ENCODE results near the gene SBF2. TPM values are rescaled to one million over a fixed set of nuclear protein-coding genes. Genes with fewer than 3 reads are reported as not detected.

The SBF2 gene
- total RNA-seq, 4 donors from 2014 or later: 19.3 to 28.1 (median 25.8) TPM

GRCh38 chr11:9957072-9957471 is 336.9 kb downstream of the SBF2 start:
- Histone ChIP-seq H3K27ac (no peak overlapping the region), H3K36me3 (peaks cover 0 to 21% of the 10 kb centered on the region in 2 donors), H3K4me3 (no peak overlapping the region), H3K9me3 (no peaks in the 10 kb centered on the region), H3K4me1 (no peaks in the 10 kb centered on the region), H3K27me3 (no peaks in the 10 kb centered on the region)
- DNase-seq (no peak), ATAC-seq (no peak)
- in situ Hi-C loops (cut with MboI; ENCODE audit: low sequenced_read_pairs in 4 of 4) (no loop called here), intact Hi-C loops (cut with DNase I; ENCODE audit: low total_unique reads) (no loop called here)
- TF ChIP-seq CTCF (IDR thresholded peaks at IDR 0.05 in 4 of 5, conservative IDR thresholded peaks at IDR 0.05 in 1 of 5) (no peak), POLR2A (IDR thresholded peaks at IDR 0.05) (no peak)

GRCh38 chr11:9956483-9956882 is 337.5 kb downstream of the SBF2 start:
- Histone ChIP-seq H3K27me3 (no peaks in the 10 kb centered on the region), H3K27ac (no peak overlapping the region), H3K4me3 (no peak overlapping the region), H3K9me3 (no peaks in the 10 kb centered on the region), H3K4me1 (no peaks in the 10 kb centered on the region), H3K36me3 (peaks cover 0 to 15% of the 10 kb centered on the region in 2 donors)
- TF ChIP-seq POLR2A (IDR thresholded peaks at IDR 0.05) (no peak), CTCF (IDR thresholded peaks at IDR 0.05 in 4 of 5, conservative IDR thresholded peaks at IDR 0.05 in 1 of 5) (no peak)
- intact Hi-C loops (cut with DNase I; ENCODE audit: low total_unique reads): no loop called here
- in situ Hi-C loops (cut with MboI; ENCODE audit: low sequenced_read_pairs in 4 of 4): no loop called here
- no peak for DNase-seq
- no peak for ATAC-seq

GRCh38 chr11:9955391-9955790 is 338.6 kb downstream of the SBF2 start:
- Histone ChIP-seq H3K4me1 (no peaks in the 10 kb centered on the region), H3K36me3 (peaks cover 0 to 9% of the 10 kb centered on the region in 2 donors), H3K27ac (peak overlapping the region in 1 of 4 donors; percentile 63), H3K27me3 (no peaks in the 10 kb centered on the region), H3K4me3 (no peak overlapping the region), H3K9me3 (no peaks in the 10 kb centered on the region)
- intact Hi-C loops (cut with DNase I; ENCODE audit: low total_unique reads) (no loop called here), in situ Hi-C loops (cut with MboI; ENCODE audit: low sequenced_read_pairs in 4 of 4) (no loop called here)
- ATAC-seq: no peak
- TF ChIP-seq POLR2A (IDR thresholded peaks at IDR 0.05): no peak
- TF ChIP-seq CTCF (IDR thresholded peaks at IDR 0.05 in 4 of 5, conservative IDR thresholded peaks at IDR 0.05 in 1 of 5): no peak
- no peak for DNase-seq

GRCh38 chr11:9953994-9954626 is 339.9 kb downstream of the SBF2 start:
- no peak overlapping the region for H3K4me3 ChIP-seq
- no peaks in the 10 kb centered on the region for H3K27me3 ChIP-seq
- intact Hi-C loops (cut with DNase I; ENCODE audit: low total_unique reads): no loop called here
- H3K4me1 ChIP-seq: no peaks in the 10 kb centered on the region
- in situ Hi-C loops (cut with MboI; ENCODE audit: low sequenced_read_pairs in 4 of 4): no loop called here
- H3K36me3 ChIP-seq: no peaks in the 10 kb centered on the region
- peak; percentile 69 to 74 for ATAC-seq
- no peak for TF ChIP-seq CTCF (IDR thresholded peaks at IDR 0.05 in 4 of 5, conservative IDR thresholded peaks at IDR 0.05 in 1 of 5)
- TF ChIP-seq POLR2A (IDR thresholded peaks at IDR 0.05): no peak
- DNase-seq: no peak
- H3K27ac ChIP-seq: peak overlapping the region; percentile 12 to 63 (median 35)
- no peaks in the 10 kb centered on the region for H3K9me3 ChIP-seq

All from gastrocnemius medialis (tissue), 4 donors.